HepG2 (cell line): ENCODE results near the gene TCF7L2. TPM values are rescaled to one million over a fixed set of nuclear protein-coding genes. Genes with fewer than 3 reads are reported as not detected.

Source experiments
- ATF7-NPFF ChIP-seq: sonication (generic); formaldehyde crosslinking; IDR thresholded peaks from 2 replicates; pipeline ENCODE4 v1.8.1; 2023; ENCODE audit warnings: mild to moderate bottlenecking, low read depth, missing genetic modification reagents, moderate library complexity
- CHD2 ChIP-seq: IDR thresholded peaks from 2 replicates; pipeline ENCODE4 v1.6.1; 2011; ENCODE audit warnings: low read depth, low read length, improper control_type of control experiment
- FOSL2 ChIP-seq: sonication (generic); formaldehyde crosslinking; IDR thresholded peaks from 2 replicates; pipeline ENCODE4 v1.4.0; 2020; ENCODE audit warnings: missing genetic modification reagents
- FOXM1 ChIP-seq: sonication (generic); formaldehyde crosslinking; IDR thresholded peaks from 2 replicates; pipeline ENCODE4 v1.5.0; 2020; ENCODE audit warnings: missing genetic modification reagents
- GLI4 ChIP-seq: sonication (generic); formaldehyde crosslinking; IDR thresholded peaks from 2 replicates; pipeline ENCODE4 v1.5.1; 2020; ENCODE audit warnings: missing genetic modification reagents, mild to moderate bottlenecking, moderate library complexity, borderline replicate concordance
- HOXA3 ChIP-seq: sonication (generic); formaldehyde crosslinking; IDR thresholded peaks from 2 replicates; pipeline ENCODE4 v1.5.0; 2020; ENCODE audit warnings: missing genetic modification reagents
- KLF6 ChIP-seq: IDR thresholded peaks from 2 replicates; pipeline ENCODE4 v1.8.0; 2016; ENCODE audit warnings: missing biosample characterization, missing genetic modification reagents
- SMAD9 ChIP-seq: sonication (generic); formaldehyde crosslinking; IDR thresholded peaks from 2 replicates; pipeline ENCODE4 v1.5.1; 2020; ENCODE audit warnings: mild to moderate bottlenecking, missing genetic modification reagents
- SNRNP70 ChIP-seq: fragments of 200-400 bp; formaldehyde crosslinking; IDR thresholded peaks from 2 replicates; pipeline ENCODE4 v1.6.1; 2017; ENCODE audit warnings: mild to moderate bottlenecking, low read depth, low read length, moderate library complexity
- STAG1 ChIP-seq: sonication (generic); formaldehyde crosslinking; IDR thresholded peaks from 2 replicates; pipeline ENCODE4 v1.4.0; 2020; ENCODE audit warnings: missing genetic modification reagents
- TBL1XR1 ChIP-seq: fragments of 150-350 bp; IDR thresholded peaks from 2 replicates; pipeline ENCODE4 v1.6.1; 2014; ENCODE audit warnings: borderline replicate concordance, low read length; ENCODE audit not compliant: partially characterized antibody
- TGIF2 ChIP-seq: IDR thresholded peaks from 2 replicates; pipeline ENCODE4 v1.6.1; 2016; ENCODE audit warnings: control low read depth, missing compliant biosample characterization
- ZFAT ChIP-seq: sonication (generic); formaldehyde crosslinking; conservative IDR thresholded peaks from 2 replicates; pipeline ENCODE4 v1.8.1; 2023; ENCODE audit warnings: missing genetic modification reagents, inconsistent platforms
- ZFP36 ChIP-seq: fragments of 150-350 bp; IDR thresholded peaks from 2 replicates; pipeline ENCODE4 v1.6.1; 2018; ENCODE audit warnings: borderline replicate concordance, low read length, low read depth; ENCODE audit not compliant: partially characterized antibody
- ZNF205 ChIP-seq: IDR thresholded peaks from 2 replicates; pipeline ENCODE4 v1.6.1; 2018; ENCODE audit warnings: missing biosample characterization, missing genetic modification reagents
- ZNF331 ChIP-seq: sonication (generic); formaldehyde crosslinking; IDR thresholded peaks from 2 replicates; pipeline ENCODE4 v1.4.0; 2020; ENCODE audit warnings: missing genetic modification reagents
- ZNF34 ChIP-seq: sonication (generic); formaldehyde crosslinking; IDR thresholded peaks from 2 replicates; pipeline ENCODE4 v1.4.0; 2020; ENCODE audit warnings: mild to moderate bottlenecking, missing genetic modification reagents, borderline replicate concordance
- ZNF570 ChIP-seq: sonication (generic); formaldehyde crosslinking; IDR thresholded peaks from 2 replicates; pipeline ENCODE4 v1.4.0; 2020; ENCODE audit warnings: mild to moderate bottlenecking, missing genetic modification reagents, borderline replicate concordance
- ZNF747 ChIP-seq: sonication (generic); formaldehyde crosslinking; IDR thresholded peaks from 2 replicates; pipeline ENCODE4 v1.8.1; 2023; ENCODE audit warnings: missing genetic modification reagents, mild to moderate bottlenecking, borderline replicate concordance
- ZNF768 ChIP-seq: sonication (generic); formaldehyde crosslinking; IDR thresholded peaks from 2 replicates; pipeline ENCODE4 v1.4.0; 2020; ENCODE audit warnings: missing genetic modification reagents
- ZNF816 ChIP-seq: sonication (generic); formaldehyde crosslinking; IDR thresholded peaks from 2 replicates; pipeline ENCODE4 v1.8.0; 2022; ENCODE audit warnings: missing genetic modification reagents, mild to moderate bottlenecking, borderline replicate concordance
- polyA plus RNA-seq, 8 experiments: library from polyadenylated mRNA; depleted of rRNA in 3 of 8; stranded (reverse) in 7 of 8; unstranded in 1 of 8; fragments of >200 nt; fragmentation: Illumina TruSeq in 4 of 8; extraction: Trizol in 4 of 8; gene quantifications; 2 replicates each; pipeline versions ENCODE4 v1.2.1 to v1.2.3, GENCODE V29; 2011 to 2016; ENCODE audit warnings: low read depth in 4 of 8, missing spikeins in 1 of 8, mixed read lengths in 1 of 8; ENCODE audit not compliant: insufficient read depth in 1 of 8
- total RNA-seq, 5 experiments: library from RNA; depleted of rRNA; stranded (reverse); fragments of >200 nt; fragmentation: Illumina TruSeq; extraction: Trizol; gene quantifications; 2 replicates each; pipeline ENCODE4 v1.2.3, GENCODE V29; 2016; ENCODE audit warnings: low read depth in 1 of 5
- TF ChIP-seq, protein P1 (sequence below): IDR thresholded peaks from 2 replicates; pipeline ENCODE4 v1.6.1; 2018; ENCODE audit warnings: missing genetic modification reagents
- TF ChIP-seq, protein P2 (sequence below): sonication (generic); formaldehyde crosslinking; IDR thresholded peaks from 2 replicates; pipeline ENCODE4 v1.5.0; 2020; ENCODE audit warnings: missing genetic modification reagents
- TF ChIP-seq, protein P3 (sequence below): IDR thresholded peaks from 2 replicates; pipeline ENCODE4 v1.6.1; 2016; ENCODE audit warnings: missing biosample characterization, missing genetic modification reagents, low read depth
- TF ChIP-seq, protein P4 (sequence below): sonication (generic); formaldehyde crosslinking; IDR thresholded peaks from 2 replicates; pipeline ENCODE4 v1.4.0; 2020; ENCODE audit warnings: mild to moderate bottlenecking, low read depth, missing genetic modification reagents
- TF ChIP-seq, protein P5 (sequence below): IDR thresholded peaks from 2 replicates; pipeline ENCODE4 v1.6.1; 2012; ENCODE audit warnings: inconsistent platforms

Gene TCF7L2
- total and polyA plus RNA-seq, 2 of the 13 experiments (the other 11 are each of a cell fraction or from before 2014, with no cell fraction given), result 3.9 to 13.7 TPM

DNA sequence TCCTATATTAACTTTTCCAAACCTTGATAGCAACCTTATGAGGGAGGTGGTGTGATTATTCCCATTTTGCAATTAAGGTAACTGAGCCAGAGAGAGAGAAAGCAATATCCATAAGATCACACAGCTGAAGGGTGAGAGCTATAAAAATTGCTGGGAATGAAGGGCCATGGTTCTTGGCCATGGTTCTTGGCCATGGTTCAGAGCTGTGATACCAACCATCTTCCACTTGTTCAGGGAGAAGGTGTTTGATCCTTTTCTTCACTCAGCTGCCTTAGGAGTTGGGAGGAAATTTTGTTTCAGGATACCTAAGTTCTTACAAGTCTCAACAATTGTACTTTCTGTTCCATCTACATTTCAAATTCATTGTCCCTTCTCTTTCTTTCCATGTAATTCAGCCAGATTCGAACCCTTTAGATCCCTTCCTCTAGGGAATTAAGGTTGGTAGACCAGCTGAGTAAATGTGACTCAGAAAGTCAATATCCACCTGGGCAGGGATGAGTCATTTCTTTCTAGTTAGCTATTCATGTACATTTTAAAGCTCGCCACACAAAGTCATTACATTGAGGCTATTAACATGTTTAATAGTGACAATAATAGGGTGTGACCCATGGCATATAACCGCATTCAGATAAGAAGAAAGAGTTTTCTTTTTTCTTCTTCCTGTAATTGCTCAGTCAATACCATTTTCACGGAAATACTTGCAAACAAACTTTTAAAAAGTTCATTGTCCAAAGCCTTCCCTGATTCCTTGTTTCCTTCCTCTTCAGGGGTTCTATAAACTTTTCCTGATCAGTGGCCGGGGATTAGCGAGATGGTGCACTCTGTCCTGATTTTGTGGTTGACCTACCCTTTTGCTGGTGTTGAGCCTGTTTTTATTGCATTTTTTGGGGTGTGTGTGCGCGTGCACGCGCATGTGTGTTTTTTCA is 143.4 kb downstream of the TCF7L2 start (continued):
- TF ChIP-seq TBL1XR1, result peak; percentile 21
- TF ChIP-seq SNRNP70, result no peak
- TF ChIP-seq ZNF331 (CRISPR knock-in tag), result no peak
- no peak for TF ChIP-seq ZFP36
- TF ChIP-seq ATF7-NPFF (CRISPR knock-in tag), result no peak
- peak; percentile 99 for TF ChIP-seq FOSL2 (CRISPR knock-in tag)
- TF ChIP-seq CHD2, result no peak
- no peak for TF ChIP-seq ZNF747 (CRISPR knock-in tag)
- no peak for TF ChIP-seq ZNF816 (CRISPR knock-in tag)
- TF ChIP-seq FOXM1 (CRISPR knock-in tag), result no peak
- TF ChIP-seq STAG1 (CRISPR knock-in tag), result no peak
- TF ChIP-seq, protein P1, sequence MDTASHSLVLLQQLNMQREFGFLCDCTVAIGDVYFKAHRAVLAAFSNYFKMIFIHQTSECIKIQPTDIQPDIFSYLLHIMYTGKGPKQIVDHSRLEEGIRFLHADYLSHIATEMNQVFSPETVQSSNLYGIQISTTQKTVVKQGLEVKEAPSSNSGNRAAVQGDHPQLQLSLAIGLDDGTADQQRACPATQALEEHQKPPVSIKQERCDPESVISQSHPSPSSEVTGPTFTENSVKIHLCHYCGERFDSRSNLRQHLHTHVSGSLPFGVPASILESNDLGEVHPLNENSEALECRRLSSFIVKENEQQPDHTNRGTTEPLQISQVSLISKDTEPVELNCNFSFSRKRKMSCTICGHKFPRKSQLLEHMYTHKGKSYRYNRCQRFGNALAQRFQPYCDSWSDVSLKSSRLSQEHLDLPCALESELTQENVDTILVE (CRISPR knock-in tag), result no peak
- TF ChIP-seq ZNF205 (CRISPR knock-in tag), result no peak
- no peak for TF ChIP-seq SMAD9
- no peak for TF ChIP-seq TGIF2
- TF ChIP-seq ZNF570 (CRISPR knock-in tag), result no peak
- 0 out of 2 replicates have a peak, but pooled peaks have one; percentile 40 for TF ChIP-seq HOXA3 (CRISPR knock-in tag)
- no peak for TF ChIP-seq ZFAT (CRISPR knock-in tag)
- no peak for TF ChIP-seq GLI4 (CRISPR knock-in tag)
- TF ChIP-seq, protein P2, sequence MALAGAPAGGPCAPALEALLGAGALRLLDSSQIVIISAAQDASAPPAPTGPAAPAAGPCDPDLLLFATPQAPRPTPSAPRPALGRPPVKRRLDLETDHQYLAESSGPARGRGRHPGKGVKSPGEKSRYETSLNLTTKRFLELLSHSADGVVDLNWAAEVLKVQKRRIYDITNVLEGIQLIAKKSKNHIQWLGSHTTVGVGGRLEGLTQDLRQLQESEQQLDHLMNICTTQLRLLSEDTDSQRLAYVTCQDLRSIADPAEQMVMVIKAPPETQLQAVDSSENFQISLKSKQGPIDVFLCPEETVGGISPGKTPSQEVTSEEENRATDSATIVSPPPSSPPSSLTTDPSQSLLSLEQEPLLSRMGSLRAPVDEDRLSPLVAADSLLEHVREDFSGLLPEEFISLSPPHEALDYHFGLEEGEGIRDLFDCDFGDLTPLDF (CRISPR knock-in tag), result no peak
- TF ChIP-seq, protein P3, sequence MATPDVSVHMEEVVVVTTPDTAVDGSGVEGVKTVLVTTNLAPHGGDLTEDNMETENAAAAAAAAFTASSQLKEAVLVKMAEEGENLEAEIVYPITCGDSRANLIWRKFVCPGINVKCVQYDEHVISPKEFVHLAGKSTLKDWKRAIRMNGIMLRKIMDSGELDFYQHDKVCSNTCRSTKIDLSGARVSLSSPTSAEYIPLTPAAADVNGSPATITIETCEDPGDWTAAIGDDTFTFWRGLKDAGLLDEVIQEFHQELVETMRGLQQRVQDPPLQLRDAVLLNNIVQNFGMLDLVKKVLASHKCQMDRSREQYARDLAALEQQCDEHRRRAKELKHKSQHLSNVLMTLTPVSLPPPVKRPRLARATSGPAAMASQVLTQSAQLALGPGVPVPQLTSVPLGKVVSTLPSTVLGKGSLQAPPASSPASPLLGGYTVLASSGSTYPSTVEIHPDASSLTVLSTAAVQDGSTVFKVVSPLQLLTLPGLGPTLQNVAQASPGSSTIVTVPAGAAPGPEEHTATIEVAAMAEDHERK, result no peak
- TF ChIP-seq ZNF34 (CRISPR knock-in tag), result no peak
- no peak for TF ChIP-seq KLF6
- TF ChIP-seq ZNF768 (CRISPR knock-in tag), result no peak
- TF ChIP-seq, protein P4, sequence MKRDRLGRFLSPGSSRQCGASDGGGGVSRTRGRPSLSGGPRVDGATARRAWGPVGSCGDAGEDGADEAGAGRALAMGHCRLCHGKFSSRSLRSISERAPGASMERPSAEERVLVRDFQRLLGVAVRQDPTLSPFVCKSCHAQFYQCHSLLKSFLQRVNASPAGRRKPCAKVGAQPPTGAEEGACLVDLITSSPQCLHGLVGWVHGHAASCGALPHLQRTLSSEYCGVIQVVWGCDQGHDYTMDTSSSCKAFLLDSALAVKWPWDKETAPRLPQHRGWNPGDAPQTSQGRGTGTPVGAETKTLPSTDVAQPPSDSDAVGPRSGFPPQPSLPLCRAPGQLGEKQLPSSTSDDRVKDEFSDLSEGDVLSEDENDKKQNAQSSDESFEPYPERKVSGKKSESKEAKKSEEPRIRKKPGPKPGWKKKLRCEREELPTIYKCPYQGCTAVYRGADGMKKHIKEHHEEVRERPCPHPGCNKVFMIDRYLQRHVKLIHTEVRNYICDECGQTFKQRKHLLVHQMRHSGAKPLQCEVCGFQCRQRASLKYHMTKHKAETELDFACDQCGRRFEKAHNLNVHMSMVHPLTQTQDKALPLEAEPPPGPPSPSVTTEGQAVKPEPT (CRISPR knock-in tag), result no peak
- TF ChIP-seq, protein P5, sequence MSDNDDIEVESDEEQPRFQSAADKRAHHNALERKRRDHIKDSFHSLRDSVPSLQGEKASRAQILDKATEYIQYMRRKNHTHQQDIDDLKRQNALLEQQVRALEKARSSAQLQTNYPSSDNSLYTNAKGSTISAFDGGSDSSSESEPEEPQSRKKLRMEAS, result no peak
